ENCODE results near the gene ZDHHC9. TPM values are rescaled to one million over a fixed set of nuclear protein-coding genes. Genes with fewer than 3 reads are reported as not detected.

ZDHHC9 gene
- total RNA-seq, 1 experiment from 2014 or later: 15.5 TPM

DNA sequence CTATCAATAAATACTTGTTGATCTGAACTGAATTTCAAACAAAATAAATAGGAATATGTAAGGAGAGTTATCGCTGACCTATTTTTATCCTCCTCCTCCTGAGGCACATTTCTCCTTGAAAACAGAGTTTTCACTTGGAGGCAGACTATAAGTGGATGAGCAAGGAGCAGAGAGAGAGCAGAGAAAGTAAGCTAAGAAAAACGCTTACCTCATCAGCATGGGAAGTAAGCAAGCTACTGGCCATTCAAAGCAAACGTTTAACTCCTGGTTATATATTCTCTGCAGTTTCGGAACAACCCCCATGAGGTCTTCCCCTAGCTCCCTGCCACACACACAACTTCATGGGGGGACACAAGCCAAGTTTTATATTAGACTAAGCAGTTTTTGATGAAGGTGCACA lies 13.2 kb downstream of the ZDHHC9 start:
- Histone ChIP-seq H3K4me3 (no peak overlapping the region), H3K9me3 (no peaks in the 10 kb centered on the region), H3K36me3 (no peaks in the 10 kb centered on the region; the same call in 1 of the 2 replicates), H3K27me3 (no peaks in the 10 kb centered on the region)
- no peak for DNase-seq

DNA sequence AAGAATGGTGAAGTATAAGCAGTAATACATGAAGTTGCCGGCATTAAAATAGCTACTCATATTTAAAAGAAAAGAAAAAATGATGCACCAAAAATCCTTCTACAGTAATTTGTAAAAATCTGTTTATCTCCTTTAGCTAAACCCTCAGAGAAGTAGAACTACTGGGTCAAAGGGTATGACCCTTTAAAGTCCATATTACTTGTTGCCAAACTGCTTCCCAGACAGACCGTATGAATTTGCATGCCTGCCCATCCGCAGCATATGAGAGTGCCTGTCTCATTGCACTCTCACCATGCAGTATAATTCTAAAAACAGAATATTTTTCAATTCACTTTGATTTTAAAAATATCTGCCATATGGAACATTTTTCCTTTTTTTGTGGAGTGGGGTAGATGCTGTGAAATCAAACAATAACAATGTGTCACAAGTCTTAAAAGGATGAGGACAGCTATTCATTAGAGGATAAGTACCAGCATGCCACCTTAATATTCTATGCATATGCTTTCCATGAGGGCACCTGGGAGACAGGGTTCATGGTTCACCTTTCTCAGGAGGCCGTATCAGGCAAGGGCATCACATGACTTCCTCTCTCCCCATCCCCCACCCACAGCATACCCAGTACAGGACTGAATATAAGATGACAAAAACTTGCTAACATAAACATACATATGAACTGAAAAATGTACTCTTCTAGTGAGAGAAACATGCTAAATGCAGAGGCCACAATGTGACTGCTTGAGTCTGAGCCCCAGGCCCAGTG lies 17.8 kb downstream of the ZDHHC9 start:
- Histone ChIP-seq H3K9me3 (no peaks in the 10 kb centered on the region), H3K36me3 (peaks cover 4% of the 10 kb centered on the region; the same call in 1 of the 2 replicates), H3K27me3 (no peaks in the 10 kb centered on the region), H3K4me3 (no peak overlapping the region)
- DNase-seq: no peak

DNA sequence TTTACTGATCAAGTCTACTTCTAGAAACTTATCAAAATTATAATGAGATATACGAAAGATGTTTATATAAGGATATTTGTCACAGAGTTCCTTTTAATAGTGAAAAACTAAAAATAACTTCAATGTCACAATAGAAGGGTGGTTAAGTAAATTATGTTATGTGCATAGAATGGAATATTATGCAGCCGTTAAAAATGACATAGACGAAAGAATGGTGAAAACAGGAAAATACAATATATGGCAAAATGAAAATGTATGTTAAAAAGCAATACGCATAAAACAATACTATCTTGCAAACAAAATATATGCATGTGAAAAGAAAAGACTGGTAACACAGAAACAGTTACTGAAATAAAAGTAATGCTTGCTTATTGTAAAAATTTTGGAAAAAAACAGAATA lies 19.1 kb downstream of the ZDHHC9 start:
- DNase-seq: no peak

DNA sequence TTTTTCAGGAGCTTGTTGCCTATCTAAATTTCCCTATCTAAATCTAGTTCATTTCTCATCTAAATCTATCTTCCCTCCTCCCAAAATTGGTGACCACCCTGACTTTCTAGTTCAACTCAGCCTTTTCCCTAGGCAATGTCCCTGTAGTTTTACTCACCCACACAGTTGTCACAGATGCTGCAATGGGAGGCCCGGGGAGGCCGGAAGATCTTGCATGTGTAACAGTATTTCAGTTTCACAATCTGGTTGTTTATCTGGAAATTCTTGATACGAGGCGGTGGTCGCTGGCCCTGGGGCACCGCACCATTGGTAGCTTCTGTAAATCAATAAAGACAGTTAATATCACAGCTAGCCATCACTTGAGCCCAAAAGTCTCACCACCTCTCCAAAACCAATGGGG lies 20.2 kb downstream of the ZDHHC9 start:
- peaks cover 4% of the 10 kb centered on the region; the same call in 1 of the 2 replicates for H3K36me3 ChIP-seq
- H3K27me3 ChIP-seq: no peaks in the 10 kb centered on the region
- no peaks in the 10 kb centered on the region for H3K9me3 ChIP-seq
- DNase-seq: no peak
- H3K4me3 ChIP-seq: no peak overlapping the region

More for the DNA sequence above, 19.1 kb downstream of the ZDHHC9 start:
- Histone ChIP-seq H3K4me3 (no peak overlapping the region), H3K36me3 (peaks cover 4% of the 10 kb centered on the region; the same call in 1 of the 2 replicates), H3K27me3 (no peaks in the 10 kb centered on the region), H3K9me3 (no peaks in the 10 kb centered on the region)

DNA sequence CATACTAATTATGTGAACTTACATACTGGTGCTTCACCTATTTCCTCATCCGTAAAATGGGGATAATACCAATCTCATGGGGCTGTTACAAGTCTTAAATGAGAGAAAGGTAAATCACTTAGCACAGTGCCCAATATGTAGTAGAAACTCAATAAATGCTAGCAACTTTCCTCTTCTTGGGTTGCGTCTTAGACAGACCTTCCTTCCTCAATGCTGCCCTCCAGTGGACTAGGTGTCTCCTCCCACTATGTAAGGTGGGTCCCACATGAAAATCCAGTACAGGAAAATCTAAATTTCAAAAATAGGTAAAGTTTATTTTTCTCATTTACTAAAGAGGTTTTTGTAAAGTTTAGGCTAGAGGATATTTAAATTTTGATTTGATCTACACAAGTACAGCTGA lies 20.6 kb downstream of the ZDHHC9 start:
- Histone ChIP-seq H3K9me3 (no peaks in the 10 kb centered on the region), H3K36me3 (peaks cover 4% of the 10 kb centered on the region; the same call in 1 of the 2 replicates), H3K27me3 (no peaks in the 10 kb centered on the region), H3K4me3 (no peak overlapping the region)
- no peak for DNase-seq

DNA sequence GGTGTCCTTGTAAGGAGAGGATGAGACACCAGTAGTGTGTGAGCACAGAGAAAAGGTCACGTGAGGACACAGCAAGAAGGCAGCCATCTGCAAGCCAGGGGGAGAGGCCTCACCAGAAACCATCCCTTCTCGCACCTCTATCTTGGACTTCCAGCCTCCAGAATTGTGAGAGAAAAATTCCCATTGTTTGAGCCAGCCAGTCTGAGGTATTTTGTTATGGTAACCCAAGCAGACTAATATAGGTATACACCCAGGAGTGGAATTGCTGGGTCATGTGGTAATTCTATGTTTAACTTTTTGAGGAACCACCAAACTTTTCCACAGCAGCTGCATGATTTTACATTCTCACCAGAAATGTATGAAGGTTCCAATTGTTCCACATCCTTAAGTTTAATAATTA lies 25.6 kb downstream of the ZDHHC9 start:
- Histone ChIP-seq H3K4me3 (no peak overlapping the region), H3K36me3 (no peaks in the 10 kb centered on the region; the same call in 1 of the 2 replicates), H3K27me3 (no peaks in the 10 kb centered on the region), H3K9me3 (no peaks in the 10 kb centered on the region)
- DNase-seq: no peak

DNA sequence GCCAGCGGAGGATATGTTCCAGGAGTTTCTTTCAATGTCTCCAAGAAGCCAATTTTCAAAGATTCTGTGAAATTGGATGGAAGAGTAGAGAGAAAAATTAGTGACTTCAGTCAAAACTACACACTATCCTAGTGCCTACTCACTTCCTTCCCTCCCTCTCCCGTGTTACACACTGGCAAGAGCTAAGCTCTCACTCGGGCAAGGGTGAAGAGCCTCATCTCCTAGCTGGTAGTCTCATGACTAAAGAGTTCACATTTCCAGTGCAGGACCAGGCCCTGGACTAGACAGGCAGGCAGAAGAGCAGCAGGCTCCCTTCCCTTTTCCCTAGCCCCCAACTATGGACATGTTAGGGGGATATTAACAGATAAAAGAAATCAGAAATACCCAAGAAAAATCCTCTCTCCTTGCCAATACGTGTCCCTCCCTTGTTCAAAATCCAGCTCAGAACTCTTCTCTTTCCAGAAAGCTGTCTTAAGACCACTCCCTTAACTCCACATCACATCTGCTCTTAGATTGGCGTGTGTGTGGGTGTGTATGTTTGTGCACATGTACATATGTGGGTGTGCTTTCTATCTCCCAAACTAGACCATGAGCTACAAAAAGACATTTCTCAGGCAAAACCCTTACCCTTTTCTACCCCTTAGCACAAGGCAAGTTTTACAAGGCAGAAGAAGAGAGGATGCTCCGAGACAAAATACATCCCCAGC lies 29.9 kb downstream of the ZDHHC9 start:
- H3K27me3 ChIP-seq: no peaks in the 10 kb centered on the region
- no peak overlapping the region for H3K4me3 ChIP-seq
- H3K36me3 ChIP-seq: no peaks in the 10 kb centered on the region
- no peak for DNase-seq
- no peaks in the 10 kb centered on the region for H3K9me3 ChIP-seq

DNA sequence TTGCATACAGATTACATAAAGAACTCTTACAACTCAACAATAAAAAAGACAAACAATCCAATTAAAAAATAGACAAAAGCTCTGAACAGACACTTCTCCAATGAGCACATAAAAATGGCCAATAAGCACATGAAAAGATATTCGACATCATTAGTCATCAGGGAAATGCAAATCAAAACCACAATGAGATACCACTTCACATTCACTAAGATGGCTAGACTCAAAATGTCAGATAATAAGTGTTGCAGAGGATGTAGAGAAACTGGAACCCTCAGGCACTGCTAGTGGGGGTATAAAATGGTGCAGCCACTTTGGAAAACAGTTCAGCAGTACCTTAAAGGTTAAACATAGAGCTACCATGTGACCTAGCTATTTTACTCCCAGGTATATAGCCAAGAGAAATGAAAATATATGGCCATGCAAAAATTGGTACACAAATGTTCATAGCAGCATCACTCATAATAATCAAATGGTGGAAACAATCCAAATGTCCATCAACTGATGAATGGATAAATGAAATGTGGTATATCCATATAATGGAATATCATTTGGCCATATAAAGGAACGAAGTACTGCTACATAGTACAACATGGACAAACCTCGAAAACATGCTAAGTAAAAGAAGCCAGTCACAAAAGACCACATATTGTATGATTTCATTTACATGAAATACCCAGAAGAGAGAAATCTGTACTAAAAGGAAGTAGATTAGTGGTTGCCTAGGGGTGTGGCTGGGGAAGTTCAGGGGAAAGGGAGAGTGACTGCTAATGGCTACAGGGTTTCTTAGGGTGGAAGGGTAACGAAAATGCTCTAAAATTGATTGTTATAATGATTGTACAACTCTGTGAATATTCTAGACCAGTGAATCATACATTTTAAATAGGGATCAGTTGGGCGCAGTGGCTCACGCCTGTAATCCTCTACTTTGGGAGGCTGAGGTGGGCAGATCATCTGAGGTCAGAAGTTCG lies 34.6 kb downstream of the ZDHHC9 start:
- Histone ChIP-seq H3K9me3 (no peaks in the 10 kb centered on the region), H3K4me3 (no peak overlapping the region), H3K36me3 (no peaks in the 10 kb centered on the region), H3K27me3 (no peaks in the 10 kb centered on the region)
- no peak for DNase-seq

DNA sequence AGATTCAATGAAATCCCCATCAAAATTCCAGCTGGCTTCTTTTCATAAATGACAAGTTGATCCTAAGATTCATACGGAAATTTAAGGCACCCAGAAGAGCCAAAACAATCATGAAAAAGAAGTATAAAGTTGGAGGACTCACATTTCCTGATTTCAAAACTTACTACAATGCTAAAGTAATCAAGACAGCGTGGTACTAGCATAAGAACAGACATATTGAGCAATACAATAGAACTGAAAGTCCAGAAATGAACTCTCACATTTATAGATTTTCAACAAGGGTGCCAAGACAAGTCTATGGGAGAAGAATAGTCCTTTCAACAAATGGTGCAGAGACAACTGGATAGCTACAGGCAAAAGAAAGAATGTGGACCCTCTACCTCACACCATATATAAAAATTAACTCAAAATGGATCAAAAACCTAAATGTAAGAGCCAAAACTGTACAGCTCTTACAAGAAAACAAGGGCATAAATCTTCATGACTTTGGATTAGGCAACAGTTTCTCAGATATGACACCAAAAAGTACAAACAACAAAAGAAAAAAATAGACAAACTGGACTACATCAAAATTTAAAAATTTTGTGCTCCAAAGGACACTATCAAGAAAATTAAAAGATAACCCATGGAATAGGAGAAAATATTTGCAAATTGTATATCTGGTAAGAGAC lies 35.4 kb downstream of the ZDHHC9 start:
- H3K9me3 ChIP-seq: no peaks in the 10 kb centered on the region
- H3K4me3 ChIP-seq: no peak overlapping the region
- H3K36me3 ChIP-seq: no peaks in the 10 kb centered on the region
- DNase-seq: no peak
- no peaks in the 10 kb centered on the region for H3K27me3 ChIP-seq

DNA sequence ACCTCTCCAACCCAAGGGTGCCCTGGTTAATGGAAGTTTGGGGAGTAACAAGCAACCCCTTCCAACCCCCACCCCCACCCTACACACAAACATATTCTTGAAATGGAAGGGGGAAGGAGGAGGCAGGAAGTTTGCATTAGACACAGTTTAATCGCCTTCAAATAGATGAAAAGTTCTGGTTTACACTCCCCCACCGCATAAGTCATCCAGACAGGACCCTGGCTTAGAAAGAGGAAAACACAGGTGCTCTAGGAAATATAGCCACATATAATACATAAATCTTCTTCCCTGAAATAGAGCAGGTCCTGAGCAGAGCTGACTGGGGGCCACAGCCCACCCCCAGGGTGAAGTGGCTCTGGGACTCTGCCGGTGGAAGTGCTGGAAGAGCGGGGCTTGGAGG lies 38.9 kb downstream of the ZDHHC9 start:
- H3K36me3 ChIP-seq: no peaks in the 10 kb centered on the region
- DNase-seq: no peak
- H3K4me3 ChIP-seq: no peak overlapping the region
- no peaks in the 10 kb centered on the region for H3K9me3 ChIP-seq
- no peaks in the 10 kb centered on the region for H3K27me3 ChIP-seq

DNA sequence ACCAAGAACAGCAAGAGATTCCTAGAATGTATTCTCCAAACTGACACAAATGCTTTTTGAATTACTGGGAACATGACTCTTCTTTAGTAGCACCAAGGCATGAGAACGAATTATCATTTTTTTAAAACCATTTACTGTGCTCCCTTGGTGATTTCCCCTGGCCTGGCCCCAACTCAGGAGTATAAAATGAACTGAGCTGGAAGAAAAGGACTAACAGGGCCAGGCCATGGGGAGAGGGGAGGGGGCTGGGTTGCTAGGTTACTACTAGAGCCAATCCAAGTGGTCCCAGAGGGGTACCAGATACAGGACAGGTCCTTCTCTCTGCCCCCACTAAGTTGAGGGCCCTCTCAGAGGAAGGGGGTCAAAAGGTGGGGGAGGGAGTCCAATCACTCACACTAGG lies 40.8 kb downstream of the ZDHHC9 start:
- Histone ChIP-seq H3K27me3 (no peaks in the 10 kb centered on the region), H3K4me3 (no peak overlapping the region), H3K9me3 (no peaks in the 10 kb centered on the region), H3K36me3 (no peaks in the 10 kb centered on the region)
- DNase-seq: no peak

DNA sequence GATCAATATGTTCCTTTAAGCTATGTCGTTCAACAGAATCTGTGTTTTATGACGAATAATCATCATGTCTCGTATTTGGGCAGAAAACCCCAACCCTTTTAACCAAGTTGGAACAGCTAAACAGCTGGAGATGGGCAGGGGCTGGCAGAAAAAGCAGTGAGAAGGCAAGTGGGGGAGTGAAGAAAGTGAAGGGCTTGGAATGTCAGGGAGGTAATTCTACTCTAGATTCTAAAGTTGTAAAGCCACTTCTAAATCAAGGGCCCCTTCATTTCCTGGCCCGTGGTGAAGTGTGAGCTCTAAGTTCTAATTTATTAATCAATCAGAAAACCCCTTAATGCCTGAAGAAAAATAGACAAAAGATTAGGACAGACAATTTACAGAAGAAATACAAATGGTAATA lies 43.5 kb downstream of the ZDHHC9 start:
- Histone ChIP-seq H3K4me3 (no peak overlapping the region), H3K9me3 (no peaks in the 10 kb centered on the region), H3K36me3 (no peaks in the 10 kb centered on the region), H3K27me3 (no peaks in the 10 kb centered on the region)
- DNase-seq: no peak

DNA sequence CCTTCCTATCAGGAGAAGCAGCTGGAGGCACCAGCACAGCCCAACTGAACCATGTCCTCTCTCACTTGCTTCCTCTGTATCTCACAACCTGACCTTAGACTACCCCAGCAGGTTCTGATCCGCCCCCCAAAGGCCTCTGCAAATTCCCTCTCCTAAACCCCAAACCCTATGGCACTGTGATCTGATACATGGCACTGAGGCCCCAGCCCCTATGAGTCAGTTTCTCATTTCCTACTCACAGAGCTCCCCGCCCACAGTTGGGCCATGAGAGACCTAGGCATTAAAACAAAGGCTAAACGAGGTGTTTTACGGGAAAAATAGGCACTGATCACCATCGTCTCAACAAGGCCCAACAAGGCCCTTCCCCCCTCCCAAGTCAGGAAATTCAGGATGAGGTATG lies 44.8 kb downstream of the ZDHHC9 start:
- DNase-seq: no peak
- Histone ChIP-seq H3K9me3 (no peaks in the 10 kb centered on the region), H3K4me3 (no peak overlapping the region), H3K27me3 (no peaks in the 10 kb centered on the region), H3K36me3 (no peaks in the 10 kb centered on the region)

DNA sequence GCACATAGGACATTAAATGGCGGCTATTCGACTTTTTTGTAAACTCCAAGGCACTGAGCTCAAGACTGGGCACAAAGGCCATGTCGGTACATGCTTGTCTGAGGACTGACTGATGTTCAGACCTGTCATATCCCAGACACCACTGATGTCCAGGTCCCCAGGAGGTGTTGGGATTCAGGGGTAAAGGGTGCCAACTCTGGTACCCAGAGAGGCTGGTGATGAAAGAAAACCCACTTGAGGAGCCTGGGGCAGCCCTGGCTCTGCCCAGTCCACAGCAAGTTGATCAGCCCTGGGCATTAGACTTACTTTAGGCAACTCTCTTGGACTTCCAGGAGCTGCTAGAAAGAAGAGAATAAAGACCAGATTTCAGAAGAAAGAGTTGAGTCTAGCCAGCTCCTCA lies 45.2 kb downstream of the ZDHHC9 start:
- no peak for DNase-seq
- no peak overlapping the region for H3K4me3 ChIP-seq
- no peaks in the 10 kb centered on the region for H3K9me3 ChIP-seq
- H3K36me3 ChIP-seq: no peaks in the 10 kb centered on the region
- no peaks in the 10 kb centered on the region for H3K27me3 ChIP-seq

DNA sequence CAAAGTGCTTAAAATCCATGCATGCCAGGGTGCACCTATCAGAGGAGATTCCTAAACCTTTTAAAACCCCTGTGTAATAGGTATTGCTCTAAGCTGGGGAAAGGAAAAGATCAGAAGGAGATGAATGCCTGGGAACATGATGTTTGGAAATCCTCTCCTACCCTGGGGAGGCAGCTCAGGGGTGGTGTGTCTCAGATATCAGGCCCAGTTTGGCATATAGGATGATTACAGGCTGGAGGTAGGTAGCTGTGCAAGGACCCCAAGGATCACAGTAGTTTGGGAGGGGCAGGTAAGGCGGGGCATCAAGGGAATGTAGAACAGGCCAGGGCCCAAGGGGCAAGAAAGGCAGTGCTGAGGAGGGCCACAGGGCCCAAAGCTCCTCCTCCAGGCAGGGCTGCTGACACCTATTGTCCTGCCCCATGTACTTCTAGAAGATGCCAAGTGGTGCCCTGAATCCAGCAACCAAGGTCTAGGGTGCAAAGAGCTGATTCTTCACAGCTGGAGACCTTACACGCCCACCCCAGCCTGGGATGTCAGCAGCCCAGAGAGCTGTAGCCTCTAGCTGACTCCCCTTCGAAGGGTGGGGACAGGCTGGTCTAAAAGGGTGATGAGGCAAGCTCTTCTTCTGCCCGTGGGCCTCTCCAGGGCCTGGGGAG lies 46.3 kb downstream of the ZDHHC9 start:
- Histone ChIP-seq H3K36me3 (no peaks in the 10 kb centered on the region), H3K9me3 (no peaks in the 10 kb centered on the region), H3K4me3 (no peak overlapping the region), H3K27me3 (no peaks in the 10 kb centered on the region)
- no peak for DNase-seq

DNA sequence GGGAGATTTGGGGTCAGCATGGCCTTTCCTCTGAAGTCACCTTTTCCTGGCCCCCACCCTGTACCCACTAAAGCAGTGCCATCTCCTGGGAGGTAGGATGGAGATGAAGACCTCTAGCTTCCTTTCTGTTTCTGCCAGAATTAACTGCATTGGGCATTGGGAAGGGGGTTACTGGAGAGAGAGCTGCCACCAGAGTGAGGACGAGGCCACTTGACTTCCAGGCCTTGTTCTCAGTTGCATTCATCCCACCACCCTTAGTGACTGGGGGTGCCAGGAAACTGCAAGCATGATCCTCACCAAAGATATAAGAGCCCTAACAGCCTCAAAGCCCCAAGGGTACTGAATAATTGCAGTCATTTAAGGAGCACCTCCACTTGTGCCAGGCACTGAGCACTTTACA lies 48.1 kb downstream of the ZDHHC9 start:
- Histone ChIP-seq H3K9me3 (no peaks in the 10 kb centered on the region), H3K27me3 (no peaks in the 10 kb centered on the region), H3K36me3 (no peaks in the 10 kb centered on the region), H3K4me3 (no peak overlapping the region)
- DNase-seq: no peak

Measured in MG63 (cell line).